OCI-LY1 (cell line): ENCODE data around the gene PTPRN2.
"Not testable (repeated sequence)": the region's sequence is repeated elsewhere in the genome, so short reads cannot be mapped to it uniquely, and the experiment has no call there.

ENCODE experiments used
- H2AFZ ChIP-seq: fragments of 200-600 bp; sonication (generic), shearing (Covaris generic); 2 replicates; pipeline ENCODE4 v1.6.0; 2014; ENCODE audit warnings: antibody characterized with exemption, mild to moderate bottlenecking, low read length
- H3F3A ChIP-seq: fragments of 200-600 bp; sonication (generic), shearing (Covaris generic); 2 replicates; pipeline ENCODE4 v1.6.0; 2014; ENCODE audit warnings: mild to moderate bottlenecking, antibody characterized with exemption, low read length, moderate library complexity; ENCODE audit not compliant: insufficient read depth
- H3K27ac ChIP-seq: fragments of 200-600 bp; sonication (generic); 2 replicates; pipeline ENCODE4 v1.5.1; 2014; ENCODE audit warnings: low read length, mixed run types, mild to moderate bottlenecking, low read depth; ENCODE audit not compliant: poor library complexity, severe bottlenecking
- H3K27me3 ChIP-seq: fragments of 200-600 bp; sonication (generic); 2 replicates; pipeline ENCODE4 v1.6.0; 2014; ENCODE audit warnings: antibody characterized with exemption, mild to moderate bottlenecking, low read length, moderate library complexity; ENCODE audit not compliant: insufficient read depth
- H3K36me3 ChIP-seq: fragments of 200-600 bp; sonication (generic); 2 replicates; pipeline ENCODE4 v1.6.1; 2014; ENCODE audit warnings: mild to moderate bottlenecking, antibody characterized with exemption, low read length, moderate library complexity, mixed read lengths; ENCODE audit not compliant: insufficient read depth
- H3K4me1 ChIP-seq: fragments of 200-600 bp; sonication (generic); 2 replicates; pipeline ENCODE4 v1.5.1; 2014; ENCODE audit warnings: mild to moderate bottlenecking, low read length, moderate library complexity; ENCODE audit not compliant: insufficient read depth, severe bottlenecking
- H3K4me2 ChIP-seq: fragments of 200-600 bp; sonication (generic), shearing (Covaris generic); 2 replicates; pipeline ENCODE4 v1.6.1; 2014; ENCODE audit warnings: low read length
- H3K4me3 ChIP-seq: fragments of 200-600 bp; sonication (generic); 2 replicates; pipeline ENCODE4 v1.5.1; 2014; ENCODE audit warnings: low read length, low read depth, mild to moderate bottlenecking, mixed read lengths; ENCODE audit not compliant: poor library complexity, severe bottlenecking
- H3K79me2 ChIP-seq: fragments of 200-600 bp; shearing (Covaris generic); 2 replicates; pipeline ENCODE4 v1.6.1; 2016; ENCODE audit warnings: mixed run types, low read length, mixed read lengths; ENCODE audit not compliant: insufficient read depth
- H3K9ac ChIP-seq: fragments of 200-600 bp; sonication (generic), shearing (Covaris generic); 2 replicates; pipeline ENCODE4 v1.6.1; 2014; ENCODE audit warnings: mild to moderate bottlenecking, low read length, mixed read lengths
- H3K9me2 ChIP-seq: fragments of 200-600 bp; sonication (generic), shearing (Covaris generic); 2 replicates; pipeline ENCODE4 v1.6.1; 2014; ENCODE audit warnings: low read depth, mild to moderate bottlenecking, low read length, mixed read lengths
- H3K9me3 ChIP-seq: fragments of 200-600 bp; shearing (Covaris generic); 2 replicates; pipeline ENCODE4 v1.6.1; 2014; ENCODE audit warnings: low read length, mixed read lengths
- H4K20me1 ChIP-seq: fragments of 200-600 bp; sonication (generic), shearing (Covaris generic); 2 replicates; pipeline ENCODE4 v1.6.0; 2016; ENCODE audit warnings: mild to moderate bottlenecking, low read length; ENCODE audit not compliant: insufficient read depth
- CTCF ChIP-seq: fragments of 200-600 bp; sonication (generic), shearing (Covaris generic); IDR thresholded peaks from 2 replicates; pipeline ENCODE4 v1.5.1; 2017; ENCODE audit warnings: mild to moderate bottlenecking, antibody characterized with exemption, low read length, moderate library complexity, mixed read lengths
- EZH2 ChIP-seq: fragments of 200-600 bp; sonication (generic), shearing (Covaris generic); IDR thresholded peaks from 2 replicates; pipeline ENCODE4 v1.8.0; 2017; ENCODE audit warnings: borderline replicate concordance, mixed run types, mild to moderate bottlenecking, antibody characterized with exemption, low read length, moderate library complexity, mixed read lengths

Gene PTPRN2

GRCh38 chr7:157983502-157984422, 603.9 kb downstream of the PTPRN2 start:
- H4K20me1 ChIP-seq: no peaks in the 10 kb centered on the region
- no peaks in the 10 kb centered on the region for H3K9me3 ChIP-seq
- H3K9me2 ChIP-seq: no peaks in the 10 kb centered on the region
- no peaks in the 10 kb centered on the region for H3K79me2 ChIP-seq
- H3F3A ChIP-seq: no peaks in the 10 kb centered on the region
- H3K9ac ChIP-seq: no peak overlapping the region
- H3K4me2 ChIP-seq: no peak overlapping the region
- H2AFZ ChIP-seq: no peak overlapping the region
- TF ChIP-seq CTCF: no peak
- TF ChIP-seq EZH2: no peak
- no peak overlapping the region for H3K27ac ChIP-seq
- no peaks in the 10 kb centered on the region for H3K27me3 ChIP-seq
- H3K4me1 ChIP-seq: no peaks in the 10 kb centered on the region
- H3K36me3 ChIP-seq: no peaks in the 10 kb centered on the region
- no peak overlapping the region for H3K4me3 ChIP-seq

GRCh38 chr7:157981778-157982177, 605.8 kb downstream of the PTPRN2 start:
- TF ChIP-seq EZH2: no peak
- TF ChIP-seq CTCF: no peak
- Histone ChIP-seq H3F3A (no peaks in the 10 kb centered on the region), H4K20me1 (no peaks in the 10 kb centered on the region), H3K36me3 (no peaks in the 10 kb centered on the region), H3K79me2 (no peaks in the 10 kb centered on the region), H3K9ac (no peak overlapping the region), H3K4me2 (no peak overlapping the region), H2AFZ (no peak overlapping the region), H3K27me3 (no peaks in the 10 kb centered on the region; the same call in 1 of the 2 replicates), H3K27ac (no peak overlapping the region), H3K9me3 (no peaks in the 10 kb centered on the region), H3K4me1 (no peaks in the 10 kb centered on the region), H3K9me2 (no peaks in the 10 kb centered on the region), H3K4me3 (no peak overlapping the region)

GRCh38 chr7:157980774-157981173, 606.8 kb downstream of the PTPRN2 start:
- no peak overlapping the region for H3K27ac ChIP-seq
- H3K36me3 ChIP-seq: no peaks in the 10 kb centered on the region
- TF ChIP-seq CTCF (no peak), EZH2 (no peak)
- H3K4me1 ChIP-seq: no peaks in the 10 kb centered on the region
- no peaks in the 10 kb centered on the region for H3K9me2 ChIP-seq
- no peaks in the 10 kb centered on the region for H4K20me1 ChIP-seq
- H3K9me3 ChIP-seq: no peaks in the 10 kb centered on the region
- H3K27me3 ChIP-seq: no peaks in the 10 kb centered on the region; the same call in 1 of the 2 replicates
- no peak overlapping the region for H2AFZ ChIP-seq
- H3K4me2 ChIP-seq: no peak overlapping the region
- no peak overlapping the region for H3K4me3 ChIP-seq
- H3K9ac ChIP-seq: no peak overlapping the region
- no peaks in the 10 kb centered on the region for H3K79me2 ChIP-seq
- H3F3A ChIP-seq: no peaks in the 10 kb centered on the region

GRCh38 chr7:157980341-157980731, 607.3 kb downstream of the PTPRN2 start:
- H3K27ac ChIP-seq, H3K36me3 ChIP-seq, H3K4me1 ChIP-seq, H3K9ac ChIP-seq, H3K27me3 ChIP-seq, H4K20me1 ChIP-seq, H3K9me3 ChIP-seq, H2AFZ ChIP-seq, H3K4me3 ChIP-seq, H3K4me2 ChIP-seq, H3K79me2 ChIP-seq, H3F3A ChIP-seq, H3K9me2 ChIP-seq: not testable (repeated sequence)
